ENCODE results near the gene ZNF576. TPM values are rescaled to one million over a fixed set of nuclear protein-coding genes. Genes with fewer than 3 reads are reported as not detected.
A peak's percentile ranks its signal among the peaks of the same experiment; 100 is the strongest.

Gene ZNF576
- total and polyA plus RNA-seq, 3 experiments from 2014 or later, result 9.3 to 20.9 (median 19.5) TPM

- H3K9me3 ChIP-seq (ENCODE audit: low read length), result no peaks in the 10 kb centered on the region
- no peaks in the 10 kb centered on the region for H3K27me3 ChIP-seq (ENCODE audit: insufficient read depth, low read length, poor library complexity, severe bottlenecking)
- H3K36me3 ChIP-seq (ENCODE audit: insufficient read depth, low read length), result no peaks in the 10 kb centered on the region
- ChIA-PET POLR2A (no interaction called here), CTCF (interaction anchor here (4.4 kb wide), 1 partner anchor 34 kb away, joined by 13 read pairs; no protein-coding TSS in a partner anchor)
- Mint-ChIP-seq H3K36me3 (peaks cover 0 to 44% (median 4%) of the 10 kb centered on the region in 3 donors), H3K27ac (peak overlapping the region in 5 of 8 donors; percentile 72 to 96 (median 90)), H3K27me3 (no peaks in the 10 kb centered on the region), H3K9me3 (no peaks in the 10 kb centered on the region), H3K4me1 (peaks cover 26 to 36% (median 26%) of the 10 kb centered on the region in 3 donors), H3K4me3 (no peak overlapping the region)
- no peak for DNase-seq
- peaks cover 16% of the 10 kb centered on the region for H3K4me1 ChIP-seq (ENCODE audit: insufficient read depth, low read length)
- H3K27ac ChIP-seq (ENCODE audit: low read depth, low read length), result no peak overlapping the region
- H3K4me3 ChIP-seq (ENCODE audit: low read length), result no peak overlapping the region
These were observed 7.1 kb upstream of the ZNF576 start for GRCh38 chr19:43589277-43589676.

DNA sequence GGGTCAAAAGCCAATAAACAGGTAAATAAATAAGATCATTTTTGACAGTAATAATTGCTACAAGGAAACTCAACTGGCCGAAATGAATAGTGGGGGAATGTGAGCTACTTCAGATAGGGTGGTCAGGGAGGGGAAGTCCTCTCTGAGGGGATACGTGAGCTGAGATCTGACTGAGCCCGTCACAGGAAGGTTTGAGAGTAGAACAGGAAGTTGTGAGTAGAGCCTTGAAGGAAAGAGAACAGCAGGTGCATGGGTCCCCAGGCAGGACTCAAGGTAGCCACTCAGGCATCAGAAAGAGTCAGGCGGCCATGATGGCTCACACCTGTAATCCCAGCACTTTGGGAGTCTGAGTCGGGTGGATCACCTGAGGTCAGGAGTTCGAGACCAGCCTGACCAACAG is 6.7 kb upstream of the ZNF576 start:
- peaks cover 17% of the 10 kb centered on the region for H3K4me1 ChIP-seq (ENCODE audit: insufficient read depth, low read length)
- Mint-ChIP-seq H3K9me3 (no peaks in the 10 kb centered on the region), H3K4me1 (peaks cover 24 to 32% (median 25%) of the 10 kb centered on the region in 3 donors), H3K4me3 (peak overlapping the region in 1 of 7 donors; percentile 42), H3K36me3 (peaks cover 0 to 43% (median 4%) of the 10 kb centered on the region in 3 donors), H3K27me3 (no peaks in the 10 kb centered on the region), H3K27ac (peak overlapping the region in 6 of 8 donors; percentile 72 to 96 (median 88))
- H3K27ac ChIP-seq (ENCODE audit: low read depth, low read length), result no peak overlapping the region
- no peak overlapping the region for H3K4me3 ChIP-seq (ENCODE audit: low read length)
- no peak for DNase-seq
- POLR2A ChIA-PET, result no interaction called here
- CTCF ChIA-PET, result interaction anchor here (4.4 kb wide), 1 partner anchor 34 kb away, joined by 13 read pairs; no protein-coding TSS in a partner anchor
- H3K27me3 ChIP-seq (ENCODE audit: insufficient read depth, low read length, poor library complexity, severe bottlenecking), result no peaks in the 10 kb centered on the region
- no peaks in the 10 kb centered on the region for H3K9me3 ChIP-seq (ENCODE audit: low read length)
- H3K36me3 ChIP-seq (ENCODE audit: insufficient read depth, low read length), result no peaks in the 10 kb centered on the region

GRCh38 chr19:43591904-43592772 is 4.3 kb upstream of the ZNF576 start:
- H3K9me3 ChIP-seq (ENCODE audit: low read length), result no peaks in the 10 kb centered on the region
- peaks cover 0 to 48% (median 2%) of the 10 kb centered on the region in 3 donors for H3K36me3 Mint-ChIP-seq
- no peak overlapping the region for H3K4me3 Mint-ChIP-seq
- ChIA-PET POLR2A (no interaction called here), CTCF (interaction anchor here (1.0 to 1.2 kb wide), 2 partner anchors 12 to 129 kb away, joined by 3 read pairs; no protein-coding TSS in a partner anchor)
- no peak overlapping the region for H3K27ac ChIP-seq (ENCODE audit: low read depth, low read length)
- H3K4me3 ChIP-seq (ENCODE audit: low read length), result no peak overlapping the region
- H3K9me3 Mint-ChIP-seq, result no peaks in the 10 kb centered on the region
- H3K27ac Mint-ChIP-seq, result peak overlapping the region in 2 of 8 donors; percentile 27 to 39
- H3K4me1 Mint-ChIP-seq, result peaks cover 37 to 48% (median 44%) of the 10 kb centered on the region in 3 donors
- H3K4me1 ChIP-seq (ENCODE audit: insufficient read depth, low read length), result peaks cover 33% of the 10 kb centered on the region
- no peaks in the 10 kb centered on the region for H3K27me3 ChIP-seq (ENCODE audit: insufficient read depth, low read length, poor library complexity, severe bottlenecking)
- no peaks in the 10 kb centered on the region for H3K36me3 ChIP-seq (ENCODE audit: insufficient read depth, low read length)
- H3K27me3 Mint-ChIP-seq, result peaks cover 0 to 4% of the 10 kb centered on the region in 2 donors
- no peak for DNase-seq

- H3K27me3 ChIP-seq (ENCODE audit: insufficient read depth, low read length, poor library complexity, severe bottlenecking), result no peaks in the 10 kb centered on the region
- H3K27me3 Mint-ChIP-seq, result peaks cover 0 to 4% of the 10 kb centered on the region in 2 donors
- no peaks in the 10 kb centered on the region for H3K9me3 ChIP-seq (ENCODE audit: low read length)
- H3K4me3 Mint-ChIP-seq, result peak overlapping the region in 2 of 7 donors; percentile 19 to 81
- ChIA-PET POLR2A (no interaction called here), CTCF (interaction anchor here (1.0 to 5.4 kb wide), 6 partner anchors 13 to 58 kb away, joined by 3 to 124 read pairs (median 15); partner anchors contain the start of genes XRCC1 and ZNF575)
- H3K36me3 ChIP-seq (ENCODE audit: insufficient read depth, low read length), result no peaks in the 10 kb centered on the region
- H3K9me3 Mint-ChIP-seq, result no peaks in the 10 kb centered on the region
- no peak overlapping the region for H3K4me3 ChIP-seq (ENCODE audit: low read length)
- peaks cover 0 to 53% (median 2%) of the 10 kb centered on the region in 3 donors for H3K36me3 Mint-ChIP-seq
- DNase-seq, result no peak
- H3K27ac ChIP-seq (ENCODE audit: low read depth, low read length), result no peak overlapping the region
- H3K4me1 Mint-ChIP-seq, result peaks cover 45 to 55% (median 52%) of the 10 kb centered on the region in 3 donors
- peak overlapping the region in 3 of 8 donors; percentile 39 to 100 (median 86) for H3K27ac Mint-ChIP-seq
- H3K4me1 ChIP-seq (ENCODE audit: insufficient read depth, low read length), result peaks cover 40% of the 10 kb centered on the region
These were observed 3.5 kb upstream of the ZNF576 start for GRCh38 chr19:43592800-43593350.

DNA sequence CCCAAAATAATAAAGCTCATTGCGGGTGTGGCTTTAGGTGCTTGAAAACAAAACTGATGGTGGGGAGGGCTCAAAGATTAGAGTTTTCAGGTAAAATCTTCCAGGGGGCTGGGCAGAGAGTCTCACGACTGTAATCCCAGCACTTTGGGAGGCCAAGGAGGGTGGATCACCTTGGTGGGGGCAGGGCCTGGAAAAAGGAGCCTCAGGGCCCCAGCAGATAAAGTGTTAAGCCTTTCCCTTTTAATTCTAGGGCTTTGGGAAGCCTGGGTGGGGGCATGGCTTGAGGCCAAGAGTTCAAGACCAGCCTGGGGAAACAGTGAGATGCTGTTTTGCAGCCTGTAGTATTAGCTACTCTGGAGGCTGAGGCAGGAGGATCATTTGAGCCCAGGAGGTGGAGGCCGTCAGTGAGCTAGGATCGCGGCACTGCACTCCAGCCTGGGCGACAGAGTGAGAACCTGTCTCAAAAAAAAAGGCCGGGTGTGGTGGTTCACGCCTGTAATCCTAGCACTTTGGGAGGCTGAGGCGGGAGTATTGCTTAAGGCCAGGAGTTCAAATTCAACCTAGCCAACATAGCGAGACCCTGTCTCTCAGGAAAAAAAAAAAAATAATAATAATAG is 2.2 kb upstream of the ZNF576 start:
- CTCF ChIA-PET, result interaction anchor here (0.7 to 5.4 kb wide), 31 partner anchors 9 to 162 kb away, joined by 3 to 124 read pairs (median 8); partner anchors contain the start of genes ETHE1, PHLDB3, XRCC1 and ZNF575
- H3K27me3 ChIP-seq (ENCODE audit: insufficient read depth, low read length, poor library complexity, severe bottlenecking), result no peaks in the 10 kb centered on the region

GRCh38 chr19:43594710-43595604 is 1.4 kb upstream of the ZNF576 start:
- ChIA-PET CTCF (interaction anchor here (0.7 to 5.4 kb wide), 36 partner anchors 10 to 170 kb away, joined by 3 to 124 read pairs (median 6); partner anchors contain the start of genes ETHE1, PHLDB3, XRCC1 and ZNF575), POLR2A (interaction anchor here (0.6 to 3.2 kb wide), 14 partner anchors 15 to 155 kb away, joined by 3 to 23 read pairs (median 4); partner anchors contain the start of genes PINLYP, XRCC1 and ZNF575)
- Histone ChIP-seq H3K9me3 (ENCODE audit: low read length) (no peaks in the 10 kb centered on the region), H3K27me3 (ENCODE audit: insufficient read depth, low read length, poor library complexity, severe bottlenecking) (no peaks in the 10 kb centered on the region), H3K4me1 (ENCODE audit: insufficient read depth, low read length) (peaks cover 40% of the 10 kb centered on the region), H3K27ac (ENCODE audit: low read depth, low read length) (peak overlapping the region; percentile 96), H3K4me3 (ENCODE audit: low read length) (peak overlapping the region; percentile 71), H3K36me3 (ENCODE audit: insufficient read depth, low read length) (peaks cover 7% of the 10 kb centered on the region)
- peaks cover 0 to 66% (median 2%) of the 10 kb centered on the region in 3 donors for H3K36me3 Mint-ChIP-seq
- peak overlapping the region; percentile 89 to 98 (median 96) for H3K4me3 Mint-ChIP-seq
- H3K27ac Mint-ChIP-seq, result peak overlapping the region; percentile 99 to 100 (median 100)
- H3K9me3 Mint-ChIP-seq, result no peaks in the 10 kb centered on the region
- H3K4me1 Mint-ChIP-seq, result peaks cover 47 to 54% (median 53%) of the 10 kb centered on the region in 3 donors
- peaks cover 0 to 4% of the 10 kb centered on the region in 2 donors for H3K27me3 Mint-ChIP-seq
- DNase-seq, result peak; percentile 56 to 83 (median 72)

More for the DNA sequence above, 2.2 kb upstream of the ZNF576 start:
- Mint-ChIP-seq H3K4me1 (peaks cover 52 to 60% (median 59%) of the 10 kb centered on the region in 3 donors), H3K27me3 (peaks cover 0 to 4% of the 10 kb centered on the region in 2 donors), H3K9me3 (no peaks in the 10 kb centered on the region), H3K36me3 (peaks cover 0 to 62% (median 2%) of the 10 kb centered on the region in 3 donors), H3K27ac (peak overlapping the region; percentile 52 to 100 (median 88)), H3K4me3 (peak overlapping the region; percentile 59 to 96 (median 89))
- no peak for DNase-seq
- Histone ChIP-seq H3K4me1 (ENCODE audit: insufficient read depth, low read length) (peaks cover 44% of the 10 kb centered on the region), H3K27ac (ENCODE audit: low read depth, low read length) (peak overlapping the region; percentile 96), H3K4me3 (ENCODE audit: low read length) (no peak overlapping the region), H3K36me3 (ENCODE audit: insufficient read depth, low read length) (peaks cover 7% of the 10 kb centered on the region), H3K9me3 (ENCODE audit: low read length) (no peaks in the 10 kb centered on the region)
- POLR2A ChIA-PET, result interaction anchor here (0.6 to 3.2 kb wide), 10 partner anchors 20 to 150 kb away, joined by 3 to 23 read pairs (median 4); partner anchors contain the start of genes PINLYP, XRCC1 and ZNF575

Data from CD8-positive, alpha-beta memory T cell (primary cell).